ENCODE results near the gene JAG1.

JAG1 gene

GRCh38 chr20:10653599-10654249, 20.1 kb downstream of the JAG1 start:
- in situ Hi-C loops (cut with MboI; ENCODE audit: low sequenced_read_pairs): no loop called here

- in situ Hi-C loops (cut with MboI; ENCODE audit: low sequenced_read_pairs): no loop called here
Measured at GRCh38 chr20:10652660-10653261, 21.0 kb downstream of the JAG1 start.

- in situ Hi-C loops (cut with MboI; ENCODE audit: low sequenced_read_pairs): no loop called here
Measured at GRCh38 chr20:10652185-10652584, 21.6 kb downstream of the JAG1 start.

GRCh38 chr20:10651227-10651990, 22.4 kb downstream of the JAG1 start:
- in situ Hi-C loops (cut with MboI; ENCODE audit: low sequenced_read_pairs): no loop called here

- in situ Hi-C loops (cut with MboI; ENCODE audit: low sequenced_read_pairs): loop anchor here (25.0 kb wide), 1 partner anchor 187 kb away; no protein-coding TSS in a partner anchor
Measured at GRCh38 chr20:10649797-10650160, 24.0 kb downstream of the JAG1 start.

GRCh38 chr20:10649080-10649796, 24.6 kb downstream of the JAG1 start:
- in situ Hi-C loops (cut with MboI; ENCODE audit: low sequenced_read_pairs): loop anchor here (25.0 kb wide), 1 partner anchor 187 kb away; no protein-coding TSS in a partner anchor

- in situ Hi-C loops (cut with MboI; ENCODE audit: low sequenced_read_pairs): loop anchor here (25.0 kb wide), 1 partner anchor 186 kb away; no protein-coding TSS in a partner anchor
Measured at GRCh38 chr20:10648651-10649050, 25.1 kb downstream of the JAG1 start.

GRCh38 chr20:10647909-10648308, 25.9 kb downstream of the JAG1 start:
- in situ Hi-C loops (cut with MboI; ENCODE audit: low sequenced_read_pairs): loop anchor here (25.0 kb wide), 1 partner anchor 186 kb away; no protein-coding TSS in a partner anchor

- in situ Hi-C loops (cut with MboI; ENCODE audit: low sequenced_read_pairs): loop anchor here (25.0 kb wide), 1 partner anchor 185 kb away; no protein-coding TSS in a partner anchor
Measured at GRCh38 chr20:10647471-10647870, 26.3 kb downstream of the JAG1 start.

- in situ Hi-C loops (cut with MboI; ENCODE audit: low sequenced_read_pairs): loop anchor here (25.0 kb wide), 1 partner anchor 185 kb away; no protein-coding TSS in a partner anchor
Measured at GRCh38 chr20:10646886-10647420, 26.8 kb downstream of the JAG1 start.

- in situ Hi-C loops (cut with MboI; ENCODE audit: low sequenced_read_pairs): loop anchor here (25.0 kb wide), 1 partner anchor 184 kb away; no protein-coding TSS in a partner anchor
Measured at GRCh38 chr20:10646006-10646405, 27.8 kb downstream of the JAG1 start.

GRCh38 chr20:10645205-10645570, 28.6 kb downstream of the JAG1 start:
- in situ Hi-C loops (cut with MboI; ENCODE audit: low sequenced_read_pairs): loop anchor here (25.0 kb wide), 1 partner anchor 183 kb away; no protein-coding TSS in a partner anchor

GRCh38 chr20:10644458-10645204, 29.2 kb downstream of the JAG1 start:
- in situ Hi-C loops (cut with MboI; ENCODE audit: low sequenced_read_pairs): loop anchor here (25.0 kb wide), 1 partner anchor 182 kb away; no protein-coding TSS in a partner anchor

GRCh38 chr20:10643560-10643873, 30.3 kb downstream of the JAG1 start:
- in situ Hi-C loops (cut with MboI; ENCODE audit: low sequenced_read_pairs): loop anchor here (25.0 kb wide), 1 partner anchor 181 kb away; no protein-coding TSS in a partner anchor

GRCh38 chr20:10642856-10643559, 30.8 kb downstream of the JAG1 start:
- in situ Hi-C loops (cut with MboI; ENCODE audit: low sequenced_read_pairs): loop anchor here (25.0 kb wide), 1 partner anchor 181 kb away; no protein-coding TSS in a partner anchor

- in situ Hi-C loops (cut with MboI; ENCODE audit: low sequenced_read_pairs): loop anchor here (25.0 kb wide), 1 partner anchor 180 kb away; no protein-coding TSS in a partner anchor
Measured at GRCh38 chr20:10641893-10642292, 31.9 kb downstream of the JAG1 start.

GRCh38 chr20:10641467-10641866, 32.3 kb downstream of the JAG1 start:
- in situ Hi-C loops (cut with MboI; ENCODE audit: low sequenced_read_pairs): loop anchor here (25.0 kb wide), 1 partner anchor 179 kb away; no protein-coding TSS in a partner anchor

- in situ Hi-C loops (cut with MboI; ENCODE audit: low sequenced_read_pairs): loop anchor here (25.0 kb wide), 1 partner anchor 179 kb away; no protein-coding TSS in a partner anchor
Measured at GRCh38 chr20:10640897-10641296, 32.9 kb downstream of the JAG1 start.
